NOMO-1 (cell line): Measurements from ENCODE around the gene CTDSPL.

Experiments used
- DNase-seq, 2 experiments: peaks; one replicate each; lab custom pipeline; 2025; ENCODE audit not compliant: unreplicated experiment in 2 of 2; lab: John Stamatoyannopoulos, UW

CTDSPL gene

DNA sequence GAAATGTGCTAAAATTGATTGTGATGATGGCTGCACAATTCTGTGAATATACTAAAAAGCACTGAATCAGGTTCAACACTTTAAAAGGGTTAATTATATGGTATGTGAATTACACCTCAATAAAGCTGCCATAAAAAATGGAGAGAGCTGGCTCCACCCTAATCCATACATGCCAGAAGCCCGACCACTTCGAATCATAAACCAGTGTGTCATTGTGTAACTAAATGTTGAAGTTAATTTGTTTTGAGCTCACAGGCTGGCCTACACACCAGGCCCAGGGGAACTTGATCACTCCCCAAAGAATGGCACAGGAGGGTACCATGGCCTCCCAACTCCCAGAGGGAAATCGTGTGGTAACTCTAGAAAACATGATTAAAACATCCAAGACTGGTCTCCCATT, 153.8 kb downstream of the CTDSPL start:
- no peak for DNase-seq

DNA sequence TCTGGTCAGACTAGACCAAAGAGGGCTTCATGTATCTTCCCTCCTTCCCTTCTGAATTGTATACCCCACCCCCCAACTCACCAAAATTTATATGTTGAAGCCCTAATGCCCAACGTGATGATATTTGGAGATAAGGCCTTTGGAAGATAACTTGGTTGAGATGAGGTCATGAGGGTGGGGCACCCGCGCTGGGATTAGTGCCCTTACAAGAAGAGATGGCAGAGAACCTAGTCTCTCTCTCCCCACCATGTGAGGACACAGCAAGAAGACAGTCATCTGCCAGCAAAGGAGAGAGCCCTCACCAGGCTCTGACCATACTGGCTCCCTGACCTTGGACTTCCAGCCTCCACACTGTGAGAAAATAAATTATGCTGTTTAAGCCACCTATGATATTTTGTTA, 154.3 kb downstream of the CTDSPL start:
- DNase-seq = no peak

DNA sequence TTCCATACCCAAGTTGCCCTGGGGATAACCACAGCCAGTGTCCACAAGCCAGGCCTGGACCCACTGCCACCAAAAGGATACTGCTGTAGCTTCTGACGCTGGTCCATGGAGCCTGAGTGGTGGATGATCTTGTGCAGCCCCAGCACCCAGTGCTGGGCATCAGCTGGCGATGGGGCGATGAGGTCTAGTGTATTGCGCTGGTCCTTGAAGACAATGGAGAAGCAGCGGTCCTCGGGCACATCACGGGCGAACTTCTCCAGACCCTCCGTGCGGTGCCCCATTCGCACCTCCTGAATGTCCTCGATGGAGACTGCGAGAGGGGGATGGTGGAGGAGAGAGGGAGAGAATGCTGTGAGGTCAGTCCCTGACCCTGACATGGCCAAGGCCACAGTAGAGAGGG, 154.7 kb downstream of the CTDSPL start:
- DNase-seq = no peak

DNA sequence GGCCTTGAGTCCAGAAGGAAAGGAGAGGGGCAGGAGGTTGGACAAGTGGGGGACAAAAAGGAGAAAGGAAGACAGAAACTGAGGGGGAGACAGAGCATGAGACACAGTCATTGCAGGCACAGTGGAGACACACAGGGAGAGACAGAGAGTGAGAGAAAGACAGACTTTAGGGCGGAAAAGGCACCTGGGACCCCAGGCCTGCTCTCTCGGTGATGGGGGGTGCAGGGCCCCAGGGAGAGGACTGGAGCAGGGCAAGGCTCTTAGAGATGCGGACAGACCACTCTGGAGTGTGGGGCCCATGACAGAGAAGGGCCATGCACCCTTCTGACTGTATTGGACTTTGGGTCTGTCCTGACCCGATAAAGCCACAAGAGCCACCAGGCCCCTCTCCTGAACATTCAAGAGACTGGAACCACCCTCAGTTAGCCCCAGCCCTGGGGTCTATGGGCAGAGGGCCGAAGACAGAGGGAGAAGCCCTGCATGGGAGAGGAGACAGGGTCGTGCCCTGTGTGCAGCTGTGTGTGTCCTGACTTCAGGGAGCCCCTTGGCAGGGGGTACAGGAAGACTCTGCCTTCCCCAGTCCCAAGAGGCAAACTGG, 155.3 kb downstream of the CTDSPL start:
- DNase-seq = no peak

DNA sequence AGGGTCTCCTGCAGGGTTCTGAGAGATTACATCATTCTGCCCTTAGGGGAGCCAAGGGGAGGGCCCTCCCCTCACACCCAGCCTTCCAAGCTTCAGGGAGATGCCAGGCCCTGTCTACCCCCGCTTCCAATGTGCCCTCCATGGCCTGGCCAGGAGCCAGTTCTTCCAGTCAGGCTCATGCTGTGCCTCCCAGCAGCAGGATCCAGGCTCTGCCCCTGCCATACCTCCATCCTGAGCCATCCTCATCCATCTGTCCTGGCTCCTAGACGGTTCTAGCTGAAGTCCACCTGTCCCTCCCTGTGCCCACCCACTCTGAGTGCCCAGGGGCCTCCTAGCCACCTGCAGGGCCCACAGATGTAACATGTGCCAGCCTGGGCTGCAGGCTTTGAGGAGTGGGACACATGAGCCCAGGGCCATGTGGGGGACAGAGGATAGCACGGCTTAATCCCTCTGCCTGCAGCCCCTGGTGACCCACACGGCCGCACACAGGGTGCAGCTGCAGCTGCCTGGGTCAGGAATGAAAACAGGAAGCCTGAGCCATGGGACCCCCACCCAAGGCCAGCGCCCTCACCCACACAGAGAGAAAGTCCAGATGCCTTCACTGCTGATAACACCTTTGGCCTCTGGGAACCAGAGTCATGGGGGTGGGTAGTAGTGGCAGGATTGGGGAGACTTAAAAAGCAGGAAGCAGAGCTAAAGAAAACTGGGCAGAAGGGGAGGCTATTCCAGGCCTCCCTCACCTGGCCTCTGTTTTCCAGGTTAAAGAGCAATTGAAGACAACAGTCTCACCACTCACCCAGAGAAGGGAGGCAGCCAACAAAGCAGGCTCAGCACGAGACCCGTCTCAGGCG, 156.0 kb downstream of the CTDSPL start:
- DNase-seq = no peak

DNA sequence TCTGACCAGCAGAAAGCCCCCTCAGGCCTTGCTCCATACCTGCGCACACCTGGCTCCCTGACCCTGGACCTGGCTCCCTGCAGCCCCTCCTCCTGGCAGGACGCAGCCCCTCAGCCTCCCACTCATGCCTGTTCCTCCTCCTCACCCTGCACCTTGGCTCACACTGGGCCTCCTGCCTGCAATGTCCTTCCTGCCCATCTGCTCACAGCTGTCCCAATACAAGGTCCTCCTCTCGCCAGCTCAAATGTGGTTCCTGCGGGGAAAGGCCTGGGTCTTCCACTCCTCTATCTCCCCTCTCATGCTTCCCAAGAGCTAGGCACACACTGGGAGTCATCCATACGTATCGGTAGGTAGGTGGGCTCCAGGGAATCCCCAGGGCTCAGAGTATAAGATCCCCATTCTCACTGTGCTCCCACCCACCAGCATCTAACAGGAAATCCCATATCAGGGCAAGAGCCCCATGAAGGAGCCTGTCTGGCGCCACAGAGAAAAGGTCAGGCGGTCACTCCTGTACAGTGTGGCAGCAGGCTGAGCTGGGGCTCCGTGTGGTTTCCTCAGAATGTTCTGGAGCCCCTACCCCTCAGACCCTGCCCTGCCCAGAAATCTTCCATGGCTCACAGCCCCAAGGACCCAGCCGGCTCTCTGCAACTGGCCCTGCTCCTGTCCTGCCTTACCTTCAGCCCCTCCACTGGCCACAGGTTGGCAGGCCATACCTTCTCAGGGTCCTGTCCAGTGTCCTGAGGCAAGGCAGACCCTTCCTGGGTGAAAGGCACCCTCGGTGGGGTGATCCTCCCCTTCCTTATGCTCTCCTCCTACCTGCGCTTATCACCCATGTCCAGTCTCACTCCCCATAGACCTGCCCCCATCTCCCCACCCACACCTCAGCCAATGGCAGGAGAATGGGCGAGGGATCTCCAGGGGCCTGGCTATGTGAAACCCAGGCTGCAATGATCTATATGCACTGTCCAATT, 156.9 kb downstream of the CTDSPL start:
- DNase-seq = no peak

DNA sequence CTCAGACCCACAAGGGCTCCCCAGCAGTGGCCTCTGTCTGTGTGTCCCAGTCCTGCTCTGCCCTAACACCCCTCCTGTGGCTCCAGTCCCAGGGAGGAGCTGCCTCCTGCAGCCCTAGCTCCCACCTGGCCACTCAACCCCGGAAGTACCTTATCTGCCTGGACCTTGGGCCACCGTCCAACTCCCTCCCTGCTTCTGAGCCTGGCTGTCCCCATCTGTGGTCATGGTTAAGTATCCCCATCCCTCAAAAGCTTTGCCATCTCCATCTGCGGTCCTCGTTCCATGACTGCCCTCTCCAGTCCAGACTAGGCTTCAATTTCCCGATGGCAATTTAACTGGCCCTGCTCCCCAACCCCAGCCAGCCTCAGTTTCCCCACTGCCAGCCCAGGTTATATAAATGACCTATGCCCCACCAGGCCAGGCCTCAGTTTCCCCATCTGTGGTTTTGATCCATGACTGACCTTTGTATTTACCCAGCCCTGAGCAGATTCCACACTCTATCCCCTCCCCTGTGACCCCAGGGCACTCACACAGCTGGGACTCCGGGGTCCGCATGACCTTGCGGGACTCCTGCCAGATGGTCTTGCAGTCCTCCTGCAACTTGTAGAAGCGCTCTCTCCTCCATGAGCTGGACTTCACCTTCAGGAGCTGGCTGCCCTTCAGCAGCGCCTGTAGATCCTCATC, 158.1 kb downstream of the CTDSPL start:
- no peak for DNase-seq

DNA sequence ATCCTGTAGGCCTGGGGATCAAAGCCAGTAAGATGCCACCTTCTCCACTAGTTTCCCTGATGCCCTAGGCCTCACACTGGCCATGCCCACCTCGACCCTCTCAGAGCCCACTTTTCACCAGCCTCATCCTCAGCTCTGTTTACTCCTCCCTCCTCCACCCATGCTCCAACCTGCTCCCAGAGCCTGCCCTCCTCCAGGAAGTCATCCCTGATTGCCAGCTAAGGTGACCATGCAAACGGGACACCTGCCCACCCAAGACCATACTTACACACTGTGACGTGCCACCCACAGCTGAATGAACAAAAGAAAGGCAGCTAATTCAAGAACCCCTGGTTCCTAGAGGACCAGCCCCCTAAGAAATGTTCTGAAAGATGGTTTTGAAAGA, 158.7 kb downstream of the CTDSPL start:
- DNase-seq = no peak

DNA sequence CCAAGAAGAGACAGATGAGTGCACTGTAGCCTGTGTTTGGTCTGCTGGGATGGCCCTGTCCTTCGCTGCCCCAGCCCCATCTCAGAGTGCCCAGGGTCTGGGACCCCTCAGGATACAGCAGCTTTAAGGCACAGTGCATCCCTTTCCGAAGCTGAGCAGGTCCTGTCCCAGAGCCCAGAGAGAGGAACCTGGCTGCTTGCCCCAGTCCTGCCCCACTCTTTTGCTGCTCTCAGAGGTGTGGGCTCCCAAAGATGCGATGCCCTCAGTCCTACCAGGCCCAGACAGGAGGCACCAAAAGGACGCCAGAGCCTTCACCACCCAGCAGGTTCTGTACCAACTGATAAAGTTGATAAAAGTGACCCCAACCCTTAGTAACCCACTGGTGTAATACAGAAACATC, 159.5 kb downstream of the CTDSPL start:
- DNase-seq = no peak

DNA sequence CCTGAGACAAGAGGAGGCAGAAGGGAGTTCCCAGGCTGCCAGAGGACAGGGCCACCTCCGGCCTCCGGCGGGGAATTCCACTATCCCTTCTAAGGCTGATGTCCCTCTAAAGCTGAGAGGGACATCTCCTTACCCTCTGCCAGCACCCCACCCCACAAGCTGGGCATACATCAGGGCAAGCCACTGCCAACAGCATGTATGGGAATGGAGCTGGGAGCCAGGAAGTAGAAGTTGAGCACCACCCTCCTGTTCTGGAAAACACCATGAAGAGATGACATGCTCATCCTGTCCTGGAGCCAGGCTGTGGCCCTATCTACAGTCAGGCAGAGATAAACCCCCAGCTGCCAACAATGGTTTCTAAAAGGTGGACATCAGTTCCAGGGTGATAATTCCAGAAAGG, 160.6 kb downstream of the CTDSPL start:
- DNase-seq = no peak

DNA sequence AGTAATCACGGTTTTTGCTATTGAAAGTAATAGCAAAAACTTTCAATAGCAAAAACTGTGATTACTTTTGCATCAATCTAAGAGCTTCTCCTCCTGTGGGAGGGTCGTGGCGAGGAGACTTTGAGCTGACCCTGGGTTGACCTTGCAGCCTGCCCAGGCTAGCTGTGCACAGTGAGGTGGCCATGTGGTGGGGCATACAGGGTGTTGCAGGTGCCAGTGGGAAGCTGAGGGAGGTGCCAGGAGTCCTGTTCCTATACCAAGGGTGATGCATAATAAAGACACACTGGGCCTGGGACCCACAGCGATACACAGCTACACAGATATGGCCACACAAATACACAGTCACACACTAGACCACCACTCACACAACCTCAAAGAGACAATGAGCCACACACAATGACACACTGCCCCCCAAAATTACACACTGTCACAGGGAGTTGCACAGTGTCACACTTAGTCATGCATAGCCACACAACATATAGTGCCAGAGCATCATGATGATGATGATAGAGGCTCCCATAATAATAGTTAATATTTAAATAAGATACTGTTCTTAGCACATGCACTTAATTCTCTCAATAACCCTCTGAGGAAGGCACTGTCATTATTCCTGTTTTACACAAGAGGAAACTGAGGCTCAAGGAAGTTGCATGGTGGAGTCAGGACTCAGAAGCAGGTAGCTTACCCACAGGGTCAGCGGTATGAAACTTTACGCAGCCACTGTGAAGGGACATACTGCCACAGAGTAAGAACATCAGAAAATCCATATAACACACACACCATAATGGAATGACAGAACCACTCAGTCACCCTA, 161.4 kb downstream of the CTDSPL start:
- DNase-seq = no peak

DNA sequence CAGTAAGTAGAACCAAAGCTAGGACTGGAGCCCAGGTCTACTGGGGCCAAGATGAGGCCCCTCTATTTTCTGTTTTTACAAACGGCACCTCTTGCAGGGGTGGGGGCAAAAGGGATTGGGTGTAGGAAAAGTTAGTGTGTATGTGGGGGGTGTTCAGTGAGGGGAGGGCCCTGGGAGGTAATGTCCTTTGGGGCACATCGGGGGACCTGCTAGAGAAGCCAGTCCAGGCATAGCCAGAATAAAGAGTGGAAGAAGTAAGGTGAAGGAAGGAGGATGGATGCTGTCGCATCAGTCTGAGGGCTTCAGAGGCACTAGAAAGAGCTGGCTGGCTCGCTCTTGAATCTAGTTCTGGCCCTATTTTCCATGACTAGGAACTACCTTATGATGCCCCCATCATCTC, 165.2 kb downstream of the CTDSPL start:
- no peak for DNase-seq

DNA sequence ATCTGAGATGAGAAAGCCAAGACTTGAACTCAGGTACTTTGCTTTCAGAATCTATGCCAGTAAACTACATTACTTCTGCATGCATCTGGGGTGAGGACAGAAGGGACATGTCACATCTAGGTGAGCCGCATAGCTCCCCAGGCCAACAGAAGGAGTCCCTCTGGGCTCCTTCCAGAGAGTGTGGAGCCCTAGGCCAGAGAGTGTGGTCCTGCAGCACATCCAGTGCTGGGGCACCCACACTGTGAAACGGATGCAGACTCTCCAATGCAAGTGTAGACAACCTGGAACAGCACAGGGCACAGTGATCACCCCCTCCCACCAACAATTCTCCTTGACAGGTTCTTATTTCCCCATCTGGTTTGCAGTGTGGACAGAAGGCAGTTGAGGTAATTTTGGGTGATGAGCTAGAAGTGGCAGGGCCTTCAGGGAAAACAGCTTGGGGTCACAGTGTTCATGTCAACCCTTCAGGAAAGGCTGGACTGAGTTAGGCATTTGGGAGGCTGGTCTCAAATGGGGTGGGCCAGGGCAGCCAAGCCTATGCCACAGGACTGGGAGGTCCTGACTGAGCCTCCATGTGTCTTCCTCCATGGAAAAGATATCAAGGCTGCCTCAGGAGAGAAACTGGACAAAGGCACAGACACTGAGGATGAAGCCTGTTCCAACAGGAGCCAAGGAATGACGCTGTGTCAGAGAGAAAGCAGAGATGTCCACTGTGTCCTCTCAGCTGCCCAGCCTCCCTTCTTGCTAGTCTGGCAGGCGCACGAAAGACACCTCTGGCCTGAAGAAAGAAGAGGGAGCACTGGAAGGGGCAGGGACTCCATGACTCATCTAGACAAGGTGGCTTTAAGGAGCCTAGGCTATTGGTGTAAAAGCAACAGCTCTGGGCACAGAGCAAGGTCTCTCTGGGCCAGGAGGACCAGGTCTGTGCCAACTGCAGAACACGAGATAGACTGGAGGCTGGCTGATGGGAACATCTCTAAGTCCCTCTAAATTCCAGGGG, 166.1 kb downstream of the CTDSPL start:
- no peak for DNase-seq

DNA sequence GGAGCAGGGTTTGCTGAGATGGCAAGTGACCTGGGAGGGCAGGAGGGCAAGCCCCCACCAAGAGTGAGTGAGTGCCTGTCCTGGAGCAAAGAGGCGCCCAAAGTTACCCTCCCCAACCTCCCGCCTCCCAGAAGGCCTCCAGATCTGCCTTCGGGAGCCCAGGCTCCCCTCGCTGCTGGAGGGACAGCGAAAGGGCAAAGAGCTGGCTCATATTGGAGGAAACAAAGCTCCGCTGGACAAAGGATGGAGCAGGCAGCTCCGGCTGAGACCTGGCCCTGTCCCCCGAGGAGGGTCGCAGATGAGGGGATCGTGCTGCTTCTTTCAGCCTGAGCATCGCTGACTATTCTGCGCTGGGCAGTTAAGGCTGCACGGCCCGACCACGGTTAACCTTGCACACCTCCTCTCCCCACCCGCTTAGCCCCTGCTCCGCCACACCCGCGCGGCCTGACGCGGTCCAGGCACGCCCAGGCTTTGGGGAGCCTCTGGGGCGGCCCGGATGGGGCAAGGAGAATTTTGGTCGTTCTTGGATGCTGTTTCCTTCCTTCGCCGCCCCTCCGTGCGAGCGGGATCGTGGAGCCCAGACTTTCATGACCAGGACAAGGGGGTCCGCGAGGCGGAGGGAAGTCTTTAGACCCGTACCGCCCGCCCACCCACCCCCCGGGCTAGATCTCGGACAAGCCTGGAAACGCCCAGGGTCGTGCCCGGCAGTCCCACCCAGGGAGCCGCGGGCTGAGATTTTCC, 167.1 kb downstream of the CTDSPL start:
- DNase-seq = no peak

DNA sequence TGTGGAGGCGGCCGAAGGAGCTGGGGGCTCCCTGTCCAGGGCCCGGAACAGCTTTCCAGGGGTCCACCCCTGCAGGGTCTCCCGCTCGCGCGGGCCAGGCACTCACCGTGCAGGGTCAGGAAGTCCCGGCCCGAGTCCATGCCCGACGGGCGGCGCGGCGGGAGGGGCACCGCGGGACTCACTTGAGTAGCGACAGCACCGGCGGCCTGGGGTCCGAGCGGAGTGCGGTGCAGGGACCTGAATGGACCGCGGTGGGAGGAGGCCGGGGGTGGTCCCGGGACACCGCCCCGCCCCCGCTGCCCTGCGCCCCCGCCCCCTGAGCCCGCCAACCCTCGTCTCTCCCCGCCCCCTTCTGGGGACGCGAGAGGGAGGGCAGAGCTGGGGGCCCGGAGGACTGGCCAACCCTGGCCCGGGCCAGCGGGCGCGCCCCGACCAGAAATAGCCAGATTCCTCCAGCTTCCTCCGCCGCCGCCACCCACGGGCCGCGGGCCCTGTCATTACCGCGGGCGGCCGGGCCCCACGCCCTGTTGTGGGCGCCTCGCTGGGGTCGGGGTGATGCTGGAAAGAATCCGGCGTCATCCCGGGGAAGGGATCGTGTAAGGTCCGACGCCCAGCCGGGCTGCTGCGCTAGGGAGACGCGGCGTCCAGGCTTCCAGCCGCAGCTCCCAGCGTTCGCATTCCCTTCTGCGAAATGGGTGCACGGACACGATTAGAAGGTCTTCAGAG, 167.9 kb downstream of the CTDSPL start, which contains the start of gene PLCD1:
PLCD1 (minus strand) TSS at position 243 of the 726 bp plus-strand sequence; CDS start at position 140, 103 bp downstream.
- peak in 1 of 2 experiments; percentile 12 for DNase-seq

DNA sequence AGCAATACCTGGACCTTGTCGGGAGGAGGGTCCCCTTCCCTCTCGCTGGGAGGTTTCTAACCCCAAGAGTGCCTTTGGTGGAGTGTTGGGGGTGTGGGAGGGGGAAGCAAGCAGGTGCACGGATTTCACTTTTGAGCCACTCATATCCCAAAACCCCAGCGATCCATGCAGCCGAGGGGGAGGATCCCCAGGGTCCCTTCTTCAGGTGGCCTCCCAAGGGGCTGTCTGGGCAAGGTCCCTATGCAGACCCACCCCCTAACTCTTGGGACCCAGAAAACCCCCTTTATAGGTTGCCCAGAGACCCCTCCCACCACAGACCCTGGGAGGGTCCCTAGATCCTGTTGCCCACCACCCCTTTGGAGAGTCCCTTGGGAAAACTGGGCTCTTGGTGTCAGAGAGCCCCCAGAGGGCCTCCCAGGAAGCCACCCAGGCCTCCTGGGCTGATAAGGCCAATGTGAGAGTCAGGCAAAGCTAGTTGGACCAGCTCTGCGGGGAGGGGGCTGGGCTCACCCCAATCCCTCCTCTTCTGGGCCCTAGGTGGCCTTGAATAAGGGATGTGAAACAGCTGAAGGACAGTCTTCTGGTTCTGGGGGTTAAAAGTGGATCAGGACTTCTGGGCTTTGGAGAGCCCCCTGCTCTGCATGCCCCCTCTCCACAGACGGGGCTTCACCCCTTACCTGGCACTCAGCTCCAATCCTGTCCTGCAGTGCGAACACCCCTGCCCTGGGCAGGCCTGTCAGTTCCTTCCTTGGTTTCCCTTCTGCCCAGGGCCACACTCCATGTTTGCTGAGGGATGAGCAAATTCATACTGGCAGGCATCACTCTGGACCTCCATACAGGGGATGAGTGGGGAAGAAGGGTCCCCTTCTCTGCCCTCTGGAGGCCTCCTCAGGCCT, 168.7 kb downstream of the CTDSPL start:
- DNase-seq = no peak
